HepG2 (cell line): ENCODE measurements around the gene VAMP5. TPM values are rescaled to one million over a fixed set of nuclear protein-coding genes. Genes with fewer than 3 reads are reported as not detected.

Experiments
- ADNP ChIP-seq: sonication (generic); formaldehyde crosslinking; IDR thresholded peaks from 2 replicates; pipeline ENCODE4 v1.4.0; 2020; ENCODE audit warnings: missing genetic modification reagents
- DNMT1 ChIP-seq: sonication (generic); formaldehyde crosslinking; IDR thresholded peaks from 2 replicates; pipeline ENCODE4 v1.5.1; 2020; ENCODE audit warnings: mild to moderate bottlenecking, missing genetic modification reagents
- HMGA1 ChIP-seq: sonication (generic); formaldehyde crosslinking; conservative IDR thresholded peaks from 2 replicates; pipeline ENCODE4 v1.4.0; 2020; ENCODE audit warnings: missing genetic modification reagents
- HOXA9 ChIP-seq: sonication (generic); formaldehyde crosslinking; IDR thresholded peaks from 2 replicates; pipeline ENCODE4 v1.8.1; 2022; ENCODE audit warnings: missing genetic modification reagents, mild to moderate bottlenecking, moderate library complexity, borderline replicate concordance
- KLF15 ChIP-seq: sonication (generic); formaldehyde crosslinking; IDR thresholded peaks from 2 replicates; pipeline ENCODE4 v1.8.1; 2023; ENCODE audit warnings: borderline replicate concordance, mild to moderate bottlenecking, inconsistent platforms, missing genetic modification reagents, mixed read lengths
- LCORL ChIP-seq, 2 experiments: fragments of 450-650 bp in 1 of 2; sonication (generic) in 1 of 2; formaldehyde crosslinking in 1 of 2; IDR thresholded peaks; 2 replicates each; pipeline versions ENCODE4 v1.5.0 to v1.6.1; 2017 to 2020; ENCODE audit warnings: antibody characterized with exemption in 1 of 2, missing genetic modification reagents in 1 of 2
- MAFF ChIP-seq: IDR thresholded peaks from 2 replicates; pipeline ENCODE4 v1.6.1; 2011; ENCODE audit warnings: low read depth, low read length, improper control_type of control experiment
- NFE2 ChIP-seq: sonication (generic); formaldehyde crosslinking; IDR thresholded peaks from 2 replicates; pipeline ENCODE4 v1.4.0; 2020; ENCODE audit warnings: missing genetic modification reagents
- NR3C1 ChIP-seq: sonication (generic); formaldehyde crosslinking; IDR thresholded peaks from 2 replicates; pipeline ENCODE4 v1.4.0; 2020; ENCODE audit warnings: missing genetic modification reagents
- PHF21A ChIP-seq: sonication (generic); formaldehyde crosslinking; IDR thresholded peaks from 2 replicates; pipeline ENCODE4 v1.5.0; 2020; ENCODE audit warnings: mild to moderate bottlenecking, missing genetic modification reagents
- RFXANK ChIP-seq: IDR thresholded peaks from 2 replicates; pipeline ENCODE4 v1.6.1; 2016
- SATB2 ChIP-seq: sonication (generic); formaldehyde crosslinking; IDR thresholded peaks from 2 replicates; pipeline ENCODE4 v1.5.0; 2020; ENCODE audit warnings: missing genetic modification reagents
- SRSF1 ChIP-seq: fragments of 200-400 bp; formaldehyde crosslinking; optimal IDR thresholded peaks from 2 replicates; pipeline ENCODE3; 2017; ENCODE audit warnings: mild to moderate bottlenecking, low read depth, low read length, moderate library complexity
- SSRP1 ChIP-seq: IDR thresholded peaks from 2 replicates; pipeline ENCODE4 v1.6.1; 2016; ENCODE audit warnings: control low read depth
- TGIF2 ChIP-seq: IDR thresholded peaks from 2 replicates; pipeline ENCODE4 v1.6.1; 2016; ENCODE audit warnings: control low read depth, missing compliant biosample characterization
- ZBTB8A ChIP-seq: sonication (generic); formaldehyde crosslinking; IDR thresholded peaks from 2 replicates; pipeline ENCODE4 v1.4.0; 2020; ENCODE audit warnings: mild to moderate bottlenecking, low read depth, missing genetic modification reagents, borderline replicate concordance
- ZFY ChIP-seq: sonication (generic); formaldehyde crosslinking; IDR thresholded peaks from 2 replicates; pipeline ENCODE4 v1.4.0; 2020; ENCODE audit warnings: missing genetic modification reagents
- ZMYM2 ChIP-seq: sonication (generic); formaldehyde crosslinking; IDR thresholded peaks from 2 replicates; pipeline ENCODE4 v1.8.0; 2022; ENCODE audit warnings: mild to moderate bottlenecking, missing genetic modification reagents
- ZNF256 ChIP-seq: sonication (generic); formaldehyde crosslinking; conservative IDR thresholded peaks from 2 replicates; pipeline ENCODE4 v1.4.0; 2020; ENCODE audit warnings: missing genetic modification reagents
- ZNF3 ChIP-seq: IDR thresholded peaks from 2 replicates; pipeline ENCODE4 v1.7.0; 2017; ENCODE audit warnings: inconsistent platforms
- ZNF34 ChIP-seq: sonication (generic); formaldehyde crosslinking; IDR thresholded peaks from 2 replicates; pipeline ENCODE4 v1.4.0; 2020; ENCODE audit warnings: mild to moderate bottlenecking, missing genetic modification reagents, borderline replicate concordance
- ZNF773 ChIP-seq: sonication (generic); formaldehyde crosslinking; IDR thresholded peaks from 2 replicates; pipeline ENCODE4 v1.4.0; 2020; ENCODE audit warnings: missing genetic modification reagents, borderline replicate concordance
- ZSCAN20 ChIP-seq: sonication (generic); formaldehyde crosslinking; IDR thresholded peaks from 2 replicates; pipeline ENCODE4 v1.4.0; 2020; ENCODE audit warnings: missing genetic modification reagents, mild to moderate bottlenecking, borderline replicate concordance
- ZSCAN21 ChIP-seq: sonication (generic); formaldehyde crosslinking; IDR thresholded peaks from 2 replicates; pipeline ENCODE4 v1.8.0; 2022; ENCODE audit warnings: mild to moderate bottlenecking, missing genetic modification reagents, moderate library complexity, borderline replicate concordance
- polyA plus RNA-seq, 8 experiments: library from polyadenylated mRNA; depleted of rRNA in 3 of 8; stranded (reverse) in 7 of 8; unstranded in 1 of 8; fragments of >200 nt; fragmentation: Illumina TruSeq in 4 of 8; extraction: Trizol in 4 of 8; gene quantifications; 2 replicates each; pipeline versions ENCODE4 v1.2.1 to v1.2.3, GENCODE V29; 2011 to 2016; ENCODE audit warnings: low read depth in 4 of 8, missing spikeins in 1 of 8, mixed read lengths in 1 of 8; ENCODE audit not compliant: insufficient read depth in 1 of 8
- total RNA-seq, 5 experiments: library from RNA; depleted of rRNA; stranded (reverse); fragments of >200 nt; fragmentation: Illumina TruSeq; extraction: Trizol; gene quantifications; 2 replicates each; pipeline ENCODE4 v1.2.3, GENCODE V29; 2016; ENCODE audit warnings: low read depth in 1 of 5
- TF ChIP-seq, protein P1 (sequence below): IDR thresholded peaks from 2 replicates; pipeline ENCODE4 v1.6.1; 2012; ENCODE audit warnings: low read length, improper control_type of control experiment
- TF ChIP-seq, protein P2 (sequence below): sonication (generic); formaldehyde crosslinking; IDR thresholded peaks from 2 replicates; pipeline ENCODE4 v1.4.0; 2020; ENCODE audit warnings: low read depth, mild to moderate bottlenecking, missing genetic modification reagents
- TF ChIP-seq, protein P3 (sequence below): sonication (generic); formaldehyde crosslinking; IDR thresholded peaks from 2 replicates; pipeline ENCODE4 v1.5.0; 2020; ENCODE audit warnings: missing genetic modification reagents
- TF ChIP-seq, protein P4 (sequence below): sonication (generic); formaldehyde crosslinking; IDR thresholded peaks from 2 replicates; pipeline ENCODE4 v1.8.1; 2023; ENCODE audit warnings: mild to moderate bottlenecking, moderate library complexity, missing genetic modification reagents

Gene VAMP5
- total and polyA plus RNA-seq, 2 of the 13 experiments (the other 11 are each of a cell fraction or from before 2014, with no cell fraction given) = 7.2 to 56.7 TPM

DNA sequence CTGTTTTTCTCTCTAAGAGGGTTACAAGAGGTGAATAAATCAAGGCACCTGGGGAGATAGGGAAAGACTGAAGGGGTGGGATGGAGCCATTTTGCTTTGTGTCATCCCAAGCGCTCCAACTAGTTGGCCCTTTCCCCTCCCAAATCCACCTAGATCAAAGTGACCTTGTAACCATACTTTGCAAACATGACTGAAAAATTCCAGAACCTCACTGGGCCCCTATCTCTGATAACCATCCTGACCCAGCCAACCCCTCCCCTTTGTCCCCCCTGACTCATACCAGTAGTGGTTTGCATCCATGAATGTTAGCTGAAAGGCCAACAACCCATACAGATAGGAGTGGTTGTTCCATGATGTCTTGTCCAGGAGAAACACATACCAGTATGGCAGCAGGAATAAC, 26.1 kb upstream of the VAMP5 start (continued):
- TF ChIP-seq ZBTB8A (CRISPR knock-in tag) = no peak
- TF ChIP-seq TGIF2 (CRISPR knock-in tag) = no peak
- TF ChIP-seq ZMYM2 = peak; percentile 48; the same call in 1 of the 2 replicates
- TF ChIP-seq, protein P1, sequence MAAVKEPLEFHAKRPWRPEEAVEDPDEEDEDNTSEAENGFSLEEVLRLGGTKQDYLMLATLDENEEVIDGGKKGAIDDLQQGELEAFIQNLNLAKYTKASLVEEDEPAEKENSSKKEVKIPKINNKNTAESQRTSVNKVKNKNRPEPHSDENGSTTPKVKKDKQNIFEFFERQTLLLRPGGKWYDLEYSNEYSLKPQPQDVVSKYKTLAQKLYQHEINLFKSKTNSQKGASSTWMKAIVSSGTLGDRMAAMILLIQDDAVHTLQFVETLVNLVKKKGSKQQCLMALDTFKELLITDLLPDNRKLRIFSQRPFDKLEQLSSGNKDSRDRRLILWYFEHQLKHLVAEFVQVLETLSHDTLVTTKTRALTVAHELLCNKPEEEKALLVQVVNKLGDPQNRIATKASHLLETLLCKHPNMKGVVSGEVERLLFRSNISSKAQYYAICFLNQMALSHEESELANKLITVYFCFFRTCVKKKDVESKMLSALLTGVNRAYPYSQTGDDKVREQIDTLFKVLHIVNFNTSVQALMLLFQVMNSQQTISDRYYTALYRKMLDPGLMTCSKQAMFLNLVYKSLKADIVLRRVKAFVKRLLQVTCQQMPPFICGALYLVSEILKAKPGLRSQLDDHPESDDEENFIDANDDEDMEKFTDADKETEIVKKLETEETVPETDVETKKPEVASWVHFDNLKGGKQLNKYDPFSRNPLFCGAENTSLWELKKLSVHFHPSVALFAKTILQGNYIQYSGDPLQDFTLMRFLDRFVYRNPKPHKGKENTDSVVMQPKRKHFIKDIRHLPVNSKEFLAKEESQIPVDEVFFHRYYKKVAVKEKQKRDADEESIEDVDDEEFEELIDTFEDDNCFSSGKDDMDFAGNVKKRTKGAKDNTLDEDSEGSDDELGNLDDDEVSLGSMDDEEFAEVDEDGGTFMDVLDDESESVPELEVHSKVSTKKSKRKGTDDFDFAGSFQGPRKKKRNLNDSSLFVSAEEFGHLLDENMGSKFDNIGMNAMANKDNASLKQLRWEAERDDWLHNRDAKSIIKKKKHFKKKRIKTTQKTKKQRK = no peak
- TF ChIP-seq SRSF1 = no peak
- TF ChIP-seq NR3C1 (CRISPR knock-in tag) = no peak
- TF ChIP-seq, protein P2, sequence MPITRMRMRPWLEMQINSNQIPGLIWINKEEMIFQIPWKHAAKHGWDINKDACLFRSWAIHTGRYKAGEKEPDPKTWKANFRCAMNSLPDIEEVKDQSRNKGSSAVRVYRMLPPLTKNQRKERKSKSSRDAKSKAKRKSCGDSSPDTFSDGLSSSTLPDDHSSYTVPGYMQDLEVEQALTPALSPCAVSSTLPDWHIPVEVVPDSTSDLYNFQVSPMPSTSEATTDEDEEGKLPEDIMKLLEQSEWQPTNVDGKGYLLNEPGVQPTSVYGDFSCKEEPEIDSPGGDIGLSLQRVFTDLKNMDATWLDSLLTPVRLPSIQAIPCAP = no peak
- peak; percentile 35; the same call in 1 of the 2 replicates for TF ChIP-seq PHF21A (CRISPR knock-in tag)
- TF ChIP-seq, protein P3, sequence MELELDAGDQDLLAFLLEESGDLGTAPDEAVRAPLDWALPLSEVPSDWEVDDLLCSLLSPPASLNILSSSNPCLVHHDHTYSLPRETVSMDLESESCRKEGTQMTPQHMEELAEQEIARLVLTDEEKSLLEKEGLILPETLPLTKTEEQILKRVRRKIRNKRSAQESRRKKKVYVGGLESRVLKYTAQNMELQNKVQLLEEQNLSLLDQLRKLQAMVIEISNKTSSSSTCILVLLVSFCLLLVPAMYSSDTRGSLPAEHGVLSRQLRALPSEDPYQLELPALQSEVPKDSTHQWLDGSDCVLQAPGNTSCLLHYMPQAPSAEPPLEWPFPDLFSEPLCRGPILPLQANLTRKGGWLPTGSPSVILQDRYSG (CRISPR knock-in tag) = no peak
- TF ChIP-seq RFXANK (CRISPR knock-in tag) = no peak
- no peak for TF ChIP-seq ZNF3 (CRISPR knock-in tag)
- TF ChIP-seq SSRP1 = 0 out of 2 replicates have a peak, but pooled peaks have one; percentile 44
- TF ChIP-seq, protein P4, sequence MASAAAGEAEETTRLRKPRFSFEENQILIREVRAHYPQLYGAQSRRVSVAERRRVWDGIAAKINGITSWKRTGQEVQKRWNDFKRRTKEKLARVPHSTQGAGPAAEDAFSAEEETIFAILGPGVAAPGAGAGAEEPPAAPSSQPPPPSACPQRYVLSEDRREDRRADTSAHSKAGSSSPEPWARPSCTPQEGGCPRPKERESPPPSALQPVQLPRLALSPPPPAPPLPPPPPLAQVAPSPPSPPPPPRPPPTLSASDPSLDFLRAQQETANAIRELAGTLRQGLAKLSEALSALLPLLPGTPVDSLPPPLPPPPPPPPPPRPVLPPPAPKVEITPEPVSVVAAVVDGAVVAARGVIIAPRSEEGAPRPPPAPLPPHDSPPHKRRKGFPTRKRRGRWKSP (CRISPR knock-in tag) = no peak
- no peak for TF ChIP-seq HMGA1 (CRISPR knock-in tag)
- TF ChIP-seq LCORL (IDR thresholded peaks at IDR 0.05) = no peak
- no peak; the same call in 1 of the 2 replicates for TF ChIP-seq LCORL (CRISPR knock-in tag; IDR thresholded peaks at IDR 0.05)
- no peak for TF ChIP-seq ADNP (CRISPR knock-in tag)
- TF ChIP-seq SATB2 (CRISPR knock-in tag) = no peak
- TF ChIP-seq NFE2 (CRISPR knock-in tag) = no peak
- TF ChIP-seq MAFF = no peak
- peak; percentile 39; the same call in 1 of the 2 replicates for TF ChIP-seq KLF15 (CRISPR knock-in tag)
- no peak for TF ChIP-seq ZSCAN21
- no peak for TF ChIP-seq ZNF34
- TF ChIP-seq HOXA9 (CRISPR knock-in tag) = no peak
- no peak for TF ChIP-seq ZSCAN20 (CRISPR knock-in tag)
- no peak for TF ChIP-seq ZNF256 (CRISPR knock-in tag)
- TF ChIP-seq DNMT1 (CRISPR knock-in tag) = no peak
- no peak for TF ChIP-seq ZNF773 (CRISPR knock-in tag)
- TF ChIP-seq ZFY (CRISPR knock-in tag) = no peak
